ENCODE results near the gene PRDM15. TPM values are rescaled to one million over a fixed set of nuclear protein-coding genes. Genes with fewer than 3 reads are reported as not detected.

PRDM15 gene
- total RNA-seq, 1 experiment from 2014 or later: 5.4 TPM

Other genes starting within 250 kb of the PRDM15 start
- gene RIPK4, start 112.3 kb downstream of the PRDM15 start, total RNA-seq (2014; rRNA removed; shearing (Covaris generic)): 0.06 TPM in 1 of 2 replicates, not detected in the other
- 14.7 and 16.3 TPM in 2 replicates for gene C2CD2, start 74.7 kb upstream of the PRDM15 start, total RNA-seq (2014; rRNA removed; shearing (Covaris generic))
- 5.5 and 22.0 TPM in 2 replicates for gene ZBTB21, start 131.0 kb upstream of the PRDM15 start, total RNA-seq (2014; rRNA removed; shearing (Covaris generic))
- not detected in 2 replicates for gene UMODL1, start 192.0 kb upstream of the PRDM15 start, total RNA-seq (2014; rRNA removed; shearing (Covaris generic))